ENCODE measurements around the gene ULK1. TPM values are rescaled to one million over a fixed set of nuclear protein-coding genes. Genes with fewer than 3 reads are reported as not detected.
A peak's percentile ranks its signal among the peaks of the same experiment; 100 is the strongest.

The ULK1 gene
- total and polyA plus RNA-seq, 2 of the 13 experiments (the other 11 are each of a cell fraction or from before 2014, with no cell fraction given), result 2.8 to 10.1 TPM

DNA sequence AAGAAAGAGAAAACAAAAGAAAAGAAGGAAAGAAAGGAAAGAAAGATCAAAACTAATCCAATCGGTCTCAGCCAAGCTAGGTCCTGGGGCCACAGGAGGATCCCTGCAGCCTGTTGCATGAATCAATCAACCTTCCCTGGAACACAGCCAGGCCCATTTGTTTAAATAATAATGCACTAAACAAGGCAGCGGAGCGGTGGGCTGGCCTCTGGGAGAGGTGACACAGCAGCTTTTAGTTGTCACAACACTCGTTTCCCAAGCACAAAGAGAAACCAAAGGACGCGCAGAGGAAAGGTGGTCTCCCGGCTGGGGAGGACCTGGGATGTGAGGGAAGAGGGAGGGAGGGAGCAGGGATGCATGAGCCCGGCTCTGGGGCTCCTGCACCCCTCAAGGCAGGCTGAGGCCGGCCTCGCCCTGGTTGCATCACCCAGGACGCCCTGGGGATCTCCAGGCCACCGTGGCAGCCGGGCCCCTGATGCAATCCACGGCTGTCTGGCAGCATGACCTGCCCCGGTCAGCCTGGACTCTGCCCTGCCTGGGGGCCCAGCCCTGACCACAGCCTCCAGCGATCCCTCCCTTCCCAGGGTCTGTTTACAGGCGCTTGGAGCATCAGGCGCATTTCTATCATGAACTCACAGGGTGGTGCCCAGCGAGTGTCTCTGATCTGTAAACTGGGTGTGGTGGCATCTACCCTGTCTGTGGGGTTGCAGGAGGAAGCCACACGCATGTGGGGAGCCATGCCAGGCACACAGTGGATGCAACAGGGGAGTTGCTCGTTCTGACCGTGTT is 33.8 kb upstream of the ULK1 start (continued):
- TF ChIP-seq, protein P1, sequence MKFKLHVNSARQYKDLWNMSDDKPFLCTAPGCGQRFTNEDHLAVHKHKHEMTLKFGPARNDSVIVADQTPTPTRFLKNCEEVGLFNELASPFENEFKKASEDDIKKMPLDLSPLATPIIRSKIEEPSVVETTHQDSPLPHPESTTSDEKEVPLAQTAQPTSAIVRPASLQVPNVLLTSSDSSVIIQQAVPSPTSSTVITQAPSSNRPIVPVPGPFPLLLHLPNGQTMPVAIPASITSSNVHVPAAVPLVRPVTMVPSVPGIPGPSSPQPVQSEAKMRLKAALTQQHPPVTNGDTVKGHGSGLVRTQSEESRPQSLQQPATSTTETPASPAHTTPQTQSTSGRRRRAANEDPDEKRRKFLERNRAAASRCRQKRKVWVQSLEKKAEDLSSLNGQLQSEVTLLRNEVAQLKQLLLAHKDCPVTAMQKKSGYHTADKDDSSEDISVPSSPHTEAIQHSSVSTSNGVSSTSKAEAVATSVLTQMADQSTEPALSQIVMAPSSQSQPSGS (CRISPR knock-in tag; IDR thresholded peaks at IDR 0.05), result peak; percentile 98
- TF ChIP-seq FOXP1 (IDR thresholded peaks at IDR 0.05) (peak; percentile 46; the same call in 1 of the 2 replicates), FOXP1 (CRISPR knock-in tag; IDR thresholded peaks at IDR 0.05) (peak; percentile 94), PAWR (CRISPR knock-in tag; IDR thresholded peaks at IDR 0.05; ENCODE audit: borderline replicate concordance) (peak; percentile 40; the same call in 1 of the 2 replicates), HNF1A (IDR thresholded peaks at IDR 0.05; ENCODE audit: low read depth) (no peak), HNF1A (CRISPR knock-in tag; IDR thresholded peaks at IDR 0.05; ENCODE audit: borderline replicate concordance) (peak; percentile 91), GZF1 (CRISPR knock-in tag; IDR thresholded peaks at IDR 0.05) (0 out of 2 replicates have a peak, but pooled peaks have one; percentile 43), FOXA3 (CRISPR knock-in tag; IDR thresholded peaks at IDR 0.05) (peak; percentile 92), NFKB2 (CRISPR knock-in tag; IDR thresholded peaks at IDR 0.05; ENCODE audit: borderline replicate concordance) (peak; percentile 48; the same call in 1 of the 2 replicates), ZNF382 (CRISPR knock-in tag; IDR thresholded peaks at IDR 0.05; ENCODE audit: borderline replicate concordance) (no peak), YEATS2 (CRISPR knock-in tag; IDR thresholded peaks at IDR 0.05; ENCODE audit: borderline replicate concordance) (peak; percentile 79; the same call in 1 of the 2 replicates), ARNTL (CRISPR knock-in tag; IDR thresholded peaks at IDR 0.05) (peak; percentile 96), GLI4 (CRISPR knock-in tag; IDR thresholded peaks at IDR 0.05; ENCODE audit: borderline replicate concordance) (no peak; the same call in 1 of the 2 replicates), ZNF296 (CRISPR knock-in tag; conservative IDR thresholded peaks at IDR 0.05) (peak; percentile 98), RARG (CRISPR knock-in tag; IDR thresholded peaks at IDR 0.05; ENCODE audit: low read depth) (no peak), SP140L (CRISPR knock-in tag; IDR thresholded peaks at IDR 0.05; ENCODE audit: borderline replicate concordance) (no peak), ZNF746 (CRISPR knock-in tag; IDR thresholded peaks at IDR 0.05) (peak; percentile 99), ZNF343 (CRISPR knock-in tag; IDR thresholded peaks at IDR 0.05) (0 out of 2 replicates have a peak, but pooled peaks have one; percentile 73), CCAR2 (optimal IDR thresholded peaks at IDR 0.05; ENCODE audit: low read depth, low read length) (peak; percentile 63), XBP1 (CRISPR knock-in tag; IDR thresholded peaks at IDR 0.05) (no peak; the same call in 1 of the 2 replicates), ZNF44 (CRISPR knock-in tag; IDR thresholded peaks at IDR 0.05) (no peak), MXI1 (IDR thresholded peaks at IDR 0.05; ENCODE audit: borderline replicate concordance, low read depth, low read length) (peak; percentile 75; the same call in 1 of the 3 replicates), RFX5 (IDR thresholded peaks at IDR 0.05; ENCODE audit: low read depth, low read length) (0 out of 2 replicates have a peak, but pooled peaks have one; percentile 14)
- TF ChIP-seq, protein P2, sequence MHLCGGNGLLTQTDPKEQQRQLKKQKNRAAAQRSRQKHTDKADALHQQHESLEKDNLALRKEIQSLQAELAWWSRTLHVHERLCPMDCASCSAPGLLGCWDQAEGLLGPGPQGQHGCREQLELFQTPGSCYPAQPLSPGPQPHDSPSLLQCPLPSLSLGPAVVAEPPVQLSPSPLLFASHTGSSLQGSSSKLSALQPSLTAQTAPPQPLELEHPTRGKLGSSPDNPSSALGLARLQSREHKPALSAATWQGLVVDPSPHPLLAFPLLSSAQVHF (CRISPR knock-in tag; IDR thresholded peaks at IDR 0.05), result no peak

Measured in HepG2 (cell line).